ENCODE results near the gene TBC1D13. TPM values are rescaled to one million over a fixed set of nuclear protein-coding genes. Genes with fewer than 3 reads are reported as not detected.

Gene TBC1D13
- total and polyA plus RNA-seq, 2 of the 4 experiments (the other 2 are of a cell fraction), result 9.1 to 26.4 TPM

DNA sequence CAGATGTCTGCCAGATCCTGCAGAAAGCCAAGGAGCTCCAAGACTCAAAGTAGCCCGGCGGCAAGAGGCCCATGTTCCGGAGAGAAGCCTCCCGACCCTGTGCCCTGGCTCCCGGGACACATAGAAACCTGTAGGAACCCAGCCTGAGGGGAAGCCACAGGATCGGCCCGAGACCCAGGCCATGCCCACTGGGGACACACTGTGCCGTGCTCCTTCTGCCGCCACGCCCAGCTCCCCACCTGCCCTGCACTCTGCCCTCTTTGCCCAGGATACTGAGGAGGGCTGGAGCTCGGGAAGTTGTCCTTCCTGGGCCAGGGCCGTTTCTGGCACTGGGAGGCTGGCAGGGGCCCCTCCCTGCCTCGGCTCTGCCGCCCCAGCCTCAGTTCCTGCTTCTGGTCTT is 20.8 kb downstream of the TBC1D13 start:
- ATAC-seq (ENCODE audit: low read depth) (no peak), DNase-seq (no peak)
- no peak overlapping the region for H3K4ac ChIP-seq (ENCODE audit: low read depth, low read length)
- no peak overlapping the region for H2AFZ ChIP-seq (replicated peaks; ENCODE audit: low read length, poor library complexity)
- dilution Hi-C loops (cut with HindIII; ENCODE audit: low sequenced_read_pairs, unreplicated experiment), result no loop called here
- H3K9ac ChIP-seq (ENCODE audit: low read depth, low read length), result no peak overlapping the region
- H3K56ac ChIP-seq (ENCODE audit: extremely low read depth, insufficient read depth, low read length), result no peak overlapping the region
- WGBS, 2 experiments (ENCODE audit: extremely low coverage in 2 of 2, insufficient read length in 1 of 2), result 97% methylated on average over 12 of the region's 14 CpGs; no CpG with 5 or more reads in 1 of the 2 experiments
- no peak overlapping the region for H2AK5ac ChIP-seq (ENCODE audit: low read depth, low read length)
- no peaks in the 10 kb centered on the region for H4K20me1 ChIP-seq (ENCODE audit: insufficient read depth, low read length)
- H3K18ac ChIP-seq (ENCODE audit: low read depth, low read length), result no peak overlapping the region
- H4K8ac ChIP-seq (ENCODE audit: low read depth in 2 of 2, low read length in 2 of 2), result no peak overlapping the region
- no peak overlapping the region for H2BK120ac ChIP-seq (ENCODE audit: low read depth, low read length)
- H3K27ac ChIP-seq (ENCODE audit: insufficient read depth, low read length), result no peak overlapping the region
- CTCF ChIA-PET, result no interaction called here
- H3K9me3 ChIP-seq (ENCODE audit: control insufficient read depth, insufficient read depth, low read length), result no peaks in the 10 kb centered on the region
- no peak overlapping the region for H3K14ac ChIP-seq (replicated peaks; ENCODE audit: low read depth, low read length)
- no peaks in the 10 kb centered on the region for H3K9me1 ChIP-seq (ENCODE audit: insufficient read depth, low read length)
- H2BK5ac ChIP-seq (ENCODE audit: low read depth, low read length, poor library complexity, severe bottlenecking), result no peak overlapping the region
- H4K5ac ChIP-seq (ENCODE audit: low read depth, low read length), result no peak overlapping the region
- no peak overlapping the region for H3K4me3 ChIP-seq (ENCODE audit: insufficient read depth, low read depth, low read length)
- POLR2A ChIA-PET (ENCODE audit: unreplicated experiment), result interaction anchor here (0.6 kb wide), 1 partner anchor 22 kb away, joined by 4 read pairs; the partner anchor contains the start of gene SPOUT1
- H3K23ac ChIP-seq (ENCODE audit: low read depth, low read length), result no peak overlapping the region
- no peak overlapping the region for H2BK20ac ChIP-seq (ENCODE audit: low read depth, low read length)
- no peak overlapping the region for H4K91ac ChIP-seq (ENCODE audit: insufficient read depth, low read depth, low read length)
- BruUV-seq (replicated peaks), result no TSS peak
- no peaks in the 10 kb centered on the region for H3K27me3 ChIP-seq (ENCODE audit: control insufficient read depth, insufficient read depth, low read length)
- in situ Hi-C loops (cut with MboI; ENCODE audit: low sequenced_read_pairs), result no loop called here
- H2AK9ac ChIP-seq (replicated peaks; ENCODE audit: low read depth, low read length, poor library complexity), result no peak overlapping the region
- peaks cover 38% of the 10 kb centered on the region for H3K36me3 ChIP-seq (ENCODE audit: control insufficient read depth, insufficient read depth, low read length)
- intact Hi-C loops (cut with micrococcal nuclease), result no loop called here
- H2BK15ac ChIP-seq (ENCODE audit: low read depth, low read length), result no peak overlapping the region
- TF ChIP-seq MAFK (IDR thresholded peaks at IDR 0.05; ENCODE audit: low read depth, low read length), result no peak
- TF ChIP-seq BHLHE40 (IDR thresholded peaks at IDR 0.05; ENCODE audit: low read depth, low read length), result no peak
- no peak for TF ChIP-seq RAD21 (IDR thresholded peaks at IDR 0.05; ENCODE audit: low read length)
- TF ChIP-seq CEBPB (IDR thresholded peaks at IDR 0.05; ENCODE audit: low read depth, low read length), result no peak
- no peak for TF ChIP-seq FOS (IDR thresholded peaks at IDR 0.05; ENCODE audit: low read depth, low read length)
- TF ChIP-seq, protein P1, sequence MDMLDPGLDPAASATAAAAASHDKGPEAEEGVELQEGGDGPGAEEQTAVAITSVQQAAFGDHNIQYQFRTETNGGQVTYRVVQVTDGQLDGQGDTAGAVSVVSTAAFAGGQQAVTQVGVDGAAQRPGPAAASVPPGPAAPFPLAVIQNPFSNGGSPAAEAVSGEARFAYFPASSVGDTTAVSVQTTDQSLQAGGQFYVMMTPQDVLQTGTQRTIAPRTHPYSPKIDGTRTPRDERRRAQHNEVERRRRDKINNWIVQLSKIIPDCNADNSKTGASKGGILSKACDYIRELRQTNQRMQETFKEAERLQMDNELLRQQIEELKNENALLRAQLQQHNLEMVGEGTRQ (IDR thresholded peaks at IDR 0.05; ENCODE audit: low read depth, low read length), result no peak
- TF ChIP-seq NFE2L2 (IDR thresholded peaks at IDR 0.05; ENCODE audit: low read depth, low read length), result no peak
- no peak for TF ChIP-seq POLR2A (IDR thresholded peaks at IDR 0.05; ENCODE audit: low read depth, low read length)
- no peak for TF ChIP-seq MAZ (IDR thresholded peaks at IDR 0.05; ENCODE audit: borderline replicate concordance, low read depth, low read length)
- TF ChIP-seq SMC3 (IDR thresholded peaks at IDR 0.05; ENCODE audit: low read depth, low read length), result no peak
- TF ChIP-seq CHD1 (IDR thresholded peaks at IDR 0.05; ENCODE audit: low read depth, low read length), result no peak
- no peak overlapping the region for H3K4me2 ChIP-seq (ENCODE audit: low read depth, low read length)
- no peaks in the 10 kb centered on the region for H3K4me1 ChIP-seq (ENCODE audit: control insufficient read depth, insufficient read depth, low read length)
- no peaks in the 10 kb centered on the region for H3K79me1 ChIP-seq (ENCODE audit: low read depth in 1 of 2, low read length in 2 of 2)

Measured in IMR-90 (cell line).